GM23338 (cell line): ENCODE data around the gene SYT13.

Experiments
- CREB1 ChIP-seq: fragments of 250-450 bp; sonication (Bioruptor Pico); IDR thresholded peaks from 2 replicates; pipeline ENCODE4 v1.5.0; 2020; ENCODE audit warnings: low read depth, mild to moderate bottlenecking, moderate library complexity
- EZH2 ChIP-seq: fragments of 200-600 bp; sonication (generic); IDR thresholded peaks from one replicate; pipeline ENCODE4 v1.8.0; 2017; ENCODE audit warnings: antibody characterized with exemption, mild to moderate bottlenecking, low read depth; ENCODE audit not compliant: unreplicated experiment
- EZH2phosphoT487 ChIP-seq: fragments of 200-600 bp; sonication (generic); IDR thresholded peaks from one replicate; pipeline ENCODE4 v1.8.1; 2018; ENCODE audit warnings: antibody characterized with exemption; ENCODE audit not compliant: unreplicated experiment
- NANOG ChIP-seq: IDR thresholded peaks from 2 replicates; pipeline ENCODE4 v1.6.1; 2016; ENCODE audit warnings: antibody characterized with exemption, borderline replicate concordance
- POLR2AphosphoS5 ChIP-seq: IDR thresholded peaks from 2 replicates; pipeline ENCODE4 v1.6.1; 2016; ENCODE audit warnings: antibody characterized with exemption, low read depth
- STAT1 ChIP-seq: IDR thresholded peaks from one replicate; pipeline ENCODE4 v1.6.1; 2016; ENCODE audit warnings: antibody characterized with exemption; ENCODE audit not compliant: unreplicated experiment
- ZNF114 ChIP-seq: fragments of 250-450 bp; sonication (Bioruptor Pico); IDR thresholded peaks from 2 replicates; pipeline ENCODE4 v1.5.0; 2020; ENCODE audit warnings: mild to moderate bottlenecking, moderate library complexity
- TF ChIP-seq, protein P1 (sequence below): IDR thresholded peaks from one replicate; pipeline ENCODE4 v1.6.1; 2018; ENCODE audit warnings: antibody characterized with exemption; ENCODE audit not compliant: unreplicated experiment
- TF ChIP-seq, protein P2 (sequence below), 2 experiments: fragments of 200-600 bp in 1 of 2; sonication (generic) in 1 of 2; conservative IDR thresholded peaks; 2 replicates each; pipeline versions ENCODE4 v1.5.1 to v1.6.1; 2016 to 2017; ENCODE audit warnings: antibody characterized with exemption in 2 of 2, low read depth in 2 of 2, mild to moderate bottlenecking in 2 of 2, moderate library complexity in 1 of 2

DNA sequence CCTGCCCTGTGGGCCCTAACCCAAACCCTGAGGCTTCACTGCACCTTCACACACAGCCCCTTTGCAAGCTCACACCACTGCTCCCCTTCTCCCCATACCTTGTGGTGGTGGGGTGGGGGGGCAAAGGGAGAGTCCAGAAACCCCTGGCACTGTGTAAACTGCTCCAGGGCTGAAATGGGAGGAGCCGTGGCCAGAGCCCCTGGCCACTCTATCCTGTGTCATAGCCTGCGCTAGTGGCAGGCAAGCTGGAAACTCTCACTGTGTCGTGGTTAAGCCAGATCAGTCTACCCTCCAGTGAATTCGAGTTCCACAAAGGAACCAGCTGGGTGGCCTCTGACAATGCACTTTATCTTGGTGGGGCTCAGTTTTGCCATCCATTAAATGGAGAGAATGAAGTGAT lies 8.4 kb upstream of the SYT13 start:
- TF ChIP-seq, protein P1, sequence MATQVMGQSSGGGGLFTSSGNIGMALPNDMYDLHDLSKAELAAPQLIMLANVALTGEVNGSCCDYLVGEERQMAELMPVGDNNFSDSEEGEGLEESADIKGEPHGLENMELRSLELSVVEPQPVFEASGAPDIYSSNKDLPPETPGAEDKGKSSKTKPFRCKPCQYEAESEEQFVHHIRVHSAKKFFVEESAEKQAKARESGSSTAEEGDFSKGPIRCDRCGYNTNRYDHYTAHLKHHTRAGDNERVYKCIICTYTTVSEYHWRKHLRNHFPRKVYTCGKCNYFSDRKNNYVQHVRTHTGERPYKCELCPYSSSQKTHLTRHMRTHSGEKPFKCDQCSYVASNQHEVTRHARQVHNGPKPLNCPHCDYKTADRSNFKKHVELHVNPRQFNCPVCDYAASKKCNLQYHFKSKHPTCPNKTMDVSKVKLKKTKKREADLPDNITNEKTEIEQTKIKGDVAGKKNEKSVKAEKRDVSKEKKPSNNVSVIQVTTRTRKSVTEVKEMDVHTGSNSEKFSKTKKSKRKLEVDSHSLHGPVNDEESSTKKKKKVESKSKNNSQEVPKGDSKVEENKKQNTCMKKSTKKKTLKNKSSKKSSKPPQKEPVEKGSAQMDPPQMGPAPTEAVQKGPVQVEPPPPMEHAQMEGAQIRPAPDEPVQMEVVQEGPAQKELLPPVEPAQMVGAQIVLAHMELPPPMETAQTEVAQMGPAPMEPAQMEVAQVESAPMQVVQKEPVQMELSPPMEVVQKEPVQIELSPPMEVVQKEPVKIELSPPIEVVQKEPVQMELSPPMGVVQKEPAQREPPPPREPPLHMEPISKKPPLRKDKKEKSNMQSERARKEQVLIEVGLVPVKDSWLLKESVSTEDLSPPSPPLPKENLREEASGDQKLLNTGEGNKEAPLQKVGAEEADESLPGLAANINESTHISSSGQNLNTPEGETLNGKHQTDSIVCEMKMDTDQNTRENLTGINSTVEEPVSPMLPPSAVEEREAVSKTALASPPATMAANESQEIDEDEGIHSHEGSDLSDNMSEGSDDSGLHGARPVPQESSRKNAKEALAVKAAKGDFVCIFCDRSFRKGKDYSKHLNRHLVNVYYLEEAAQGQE: no peak
- TF ChIP-seq, protein P2, sequence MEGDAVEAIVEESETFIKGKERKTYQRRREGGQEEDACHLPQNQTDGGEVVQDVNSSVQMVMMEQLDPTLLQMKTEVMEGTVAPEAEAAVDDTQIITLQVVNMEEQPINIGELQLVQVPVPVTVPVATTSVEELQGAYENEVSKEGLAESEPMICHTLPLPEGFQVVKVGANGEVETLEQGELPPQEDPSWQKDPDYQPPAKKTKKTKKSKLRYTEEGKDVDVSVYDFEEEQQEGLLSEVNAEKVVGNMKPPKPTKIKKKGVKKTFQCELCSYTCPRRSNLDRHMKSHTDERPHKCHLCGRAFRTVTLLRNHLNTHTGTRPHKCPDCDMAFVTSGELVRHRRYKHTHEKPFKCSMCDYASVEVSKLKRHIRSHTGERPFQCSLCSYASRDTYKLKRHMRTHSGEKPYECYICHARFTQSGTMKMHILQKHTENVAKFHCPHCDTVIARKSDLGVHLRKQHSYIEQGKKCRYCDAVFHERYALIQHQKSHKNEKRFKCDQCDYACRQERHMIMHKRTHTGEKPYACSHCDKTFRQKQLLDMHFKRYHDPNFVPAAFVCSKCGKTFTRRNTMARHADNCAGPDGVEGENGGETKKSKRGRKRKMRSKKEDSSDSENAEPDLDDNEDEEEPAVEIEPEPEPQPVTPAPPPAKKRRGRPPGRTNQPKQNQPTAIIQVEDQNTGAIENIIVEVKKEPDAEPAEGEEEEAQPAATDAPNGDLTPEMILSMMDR (conservative IDR thresholded peaks at IDR 0.05; ENCODE audit: low read depth in 2 of 2): no peak
- TF ChIP-seq EZH2 (no peak), EZH2phosphoT487 (no peak), STAT1 (no peak), NANOG (no peak), POLR2AphosphoS5 (no peak), CREB1 (CRISPR knock-in tag) (no peak), ZNF114 (CRISPR knock-in tag) (no peak)
